WTC11 (cell line): Measurements from ENCODE around the gene HPS1. TPM values are rescaled to one million over a fixed set of nuclear protein-coding genes. Genes with fewer than 3 reads are reported as not detected.

ENCODE experiments used
- ATAC-seq: fragments of 200-7000 bp; cut with Tn5 transposase; 2 replicates; pipeline ENCODE4 v1.10.0; 2021; ENCODE audit warnings: mild to moderate bottlenecking, moderate library complexity
- CTCF ChIA-PET: fragments of 300-600 bp; sonication (Branson Sonifier 250); formaldehyde crosslinking; loops from one replicate; lab custom pipeline; 2021; ENCODE audit warnings: antibody characterized with exemption; lab: Charles Lee
- POLR2A ChIA-PET: fragments of 350-600 bp; sonication (Branson Sonifier 250); formaldehyde crosslinking; loops from one replicate; lab custom pipeline; 2021; ENCODE audit warnings: antibody characterized with exemption; lab: Charles Lee
- DNase-seq: peaks from one replicate; pipeline ENCODE4 v3.0.0; 2021; ENCODE audit warnings: low spot score
- H3K27ac Mint-ChIP-seq: 2 replicates; pipeline ENCODE4 v1.8.0; 2021; ENCODE audit warnings: mixed read lengths
- H3K27me3 Mint-ChIP-seq: 2 replicates; pipeline ENCODE4 v1.8.0; 2021; ENCODE audit warnings: low read depth, mild to moderate bottlenecking, moderate library complexity, mixed read lengths
- H3K36me3 Mint-ChIP-seq: 2 replicates; pipeline ENCODE4 v1.8.0; 2021; ENCODE audit warnings: mixed read lengths
- H3K4me1 Mint-ChIP-seq: 2 replicates; pipeline ENCODE4 v1.8.0; 2022; ENCODE audit warnings: mixed read lengths
- H3K4me3 Mint-ChIP-seq: 2 replicates; pipeline ENCODE4 v1.8.0; 2021; ENCODE audit warnings: mild to moderate bottlenecking, moderate library complexity, mixed read lengths
- H3K9me3 Mint-ChIP-seq: 2 replicates; pipeline ENCODE4 v1.8.0; 2021; ENCODE audit warnings: mixed read lengths
- CREM ChIP-seq: sonication (generic); formaldehyde crosslinking; IDR thresholded peaks from 2 replicates; pipeline ENCODE4 v1.8.1; 2022; ENCODE audit warnings: mild to moderate bottlenecking, missing genetic modification reagents, moderate library complexity
- E2F4 ChIP-seq: sonication (generic); formaldehyde crosslinking; IDR thresholded peaks from 2 replicates; pipeline ENCODE4 v1.8.1; 2022; ENCODE audit warnings: low read depth, mild to moderate bottlenecking, moderate library complexity, missing genetic modification reagents, borderline replicate concordance
- EMX1 ChIP-seq: fragments of 250-450 bp; sonication (Bioruptor Pico); IDR thresholded peaks from 2 replicates; pipeline ENCODE4 v1.8.0; 2021; ENCODE audit warnings: mild to moderate bottlenecking
- ETV6 ChIP-seq: sonication (generic); formaldehyde crosslinking; IDR thresholded peaks from 2 replicates; pipeline ENCODE4 v1.8.1; 2022; ENCODE audit warnings: mild to moderate bottlenecking, missing genetic modification reagents
- FOXP4 ChIP-seq: sonication (generic); formaldehyde crosslinking; IDR thresholded peaks from 2 replicates; pipeline ENCODE4 v1.8.0; 2022; ENCODE audit warnings: mild to moderate bottlenecking, missing genetic modification reagents
- HMGA2 ChIP-seq: fragments of 250-450 bp; sonication (Bioruptor Pico); IDR thresholded peaks from 2 replicates; pipeline ENCODE4 v1.4.0; 2021; ENCODE audit warnings: mild to moderate bottlenecking, moderate library complexity
- IRF1 ChIP-seq: sonication (generic); formaldehyde crosslinking; IDR thresholded peaks from 2 replicates; pipeline ENCODE4 v1.8.0; 2023; ENCODE audit warnings: missing genetic modification reagents
- JUN ChIP-seq: sonication (generic); formaldehyde crosslinking; IDR thresholded peaks from 2 replicates; pipeline ENCODE4 v1.8.0; 2023; ENCODE audit warnings: mild to moderate bottlenecking, missing genetic modification reagents
- MYBL2 ChIP-seq: sonication (generic); formaldehyde crosslinking; IDR thresholded peaks from 2 replicates; pipeline ENCODE4 v1.8.1; 2023; ENCODE audit warnings: mild to moderate bottlenecking, moderate library complexity, missing genetic modification reagents
- NFYB ChIP-seq: sonication (generic); formaldehyde crosslinking; conservative IDR thresholded peaks from 2 replicates; pipeline ENCODE4 v1.8.0; 2022; ENCODE audit warnings: low read depth, missing genetic modification reagents
- NR2C2 ChIP-seq: sonication (generic); formaldehyde crosslinking; IDR thresholded peaks from 2 replicates; pipeline ENCODE4 v1.8.0; 2022; ENCODE audit warnings: mild to moderate bottlenecking, missing genetic modification reagents
- TEAD1 ChIP-seq: sonication (generic); formaldehyde crosslinking; IDR thresholded peaks from 2 replicates; pipeline ENCODE4 v1.8.0; 2022; ENCODE audit warnings: mild to moderate bottlenecking, missing genetic modification reagents
- ZBTB21 ChIP-seq: sonication (generic); formaldehyde crosslinking; IDR thresholded peaks from 2 replicates; pipeline ENCODE4 v1.8.1; 2023; ENCODE audit warnings: mild to moderate bottlenecking, missing genetic modification reagents, borderline replicate concordance
- ZNF138 ChIP-seq: sonication (generic); formaldehyde crosslinking; conservative IDR thresholded peaks from 2 replicates; pipeline ENCODE4 v1.8.1; 2022; ENCODE audit warnings: mild to moderate bottlenecking, moderate library complexity, missing genetic modification reagents
- ZNF232 ChIP-seq: sonication (generic); formaldehyde crosslinking; IDR thresholded peaks from 2 replicates; pipeline ENCODE4 v1.8.0; 2022; ENCODE audit warnings: mild to moderate bottlenecking, missing genetic modification reagents
- ZNF396 ChIP-seq: fragments of 250-450 bp; sonication (Bioruptor Pico); IDR thresholded peaks from 2 replicates; pipeline ENCODE4 v1.8.0; 2021; ENCODE audit warnings: mild to moderate bottlenecking, moderate library complexity, borderline replicate concordance
- ZNF425 ChIP-seq: fragments of 250-450 bp; sonication (Bioruptor Pico); conservative IDR thresholded peaks from 2 replicates; pipeline ENCODE4 v1.9.0; 2021; ENCODE audit warnings: mild to moderate bottlenecking
- total RNA-seq: library from RNA; stranded (reverse); gene quantifications from 3 replicates; pipeline ENCODE4 v1.2.3, GENCODE V29; 2021
- TF ChIP-seq, protein P1 (sequence below): sonication (generic); formaldehyde crosslinking; IDR thresholded peaks from 2 replicates; pipeline ENCODE4 v1.8.0; 2022; ENCODE audit warnings: missing genetic modification reagents
- TF ChIP-seq, protein P2 (sequence below): sonication (generic); formaldehyde crosslinking; IDR thresholded peaks from 2 replicates; pipeline ENCODE4 v1.8.1; 2022; ENCODE audit warnings: missing genetic modification reagents, borderline replicate concordance

Gene HPS1
- total RNA-seq, 1 experiment from 2014 or later = 49.3 TPM

GRCh38 chr10:98486421-98486820, 39.7 kb upstream of the HPS1 start:
- H3K36me3 Mint-ChIP-seq = 0 out of 2 replicates have a peak, but pooled peaks cover 7% of the 10 kb centered on the region
- no peak overlapping the region for H3K4me3 Mint-ChIP-seq
- ChIA-PET POLR2A (no interaction called here), CTCF (no interaction called here)
- peaks cover 5% of the 10 kb centered on the region; the same call in 1 of the 2 replicates for H3K27me3 Mint-ChIP-seq
- H3K27ac Mint-ChIP-seq = no peak overlapping the region
- no peak for TF ChIP-seq ETV6 (CRISPR knock-in tag)
- TF ChIP-seq, protein P1, sequence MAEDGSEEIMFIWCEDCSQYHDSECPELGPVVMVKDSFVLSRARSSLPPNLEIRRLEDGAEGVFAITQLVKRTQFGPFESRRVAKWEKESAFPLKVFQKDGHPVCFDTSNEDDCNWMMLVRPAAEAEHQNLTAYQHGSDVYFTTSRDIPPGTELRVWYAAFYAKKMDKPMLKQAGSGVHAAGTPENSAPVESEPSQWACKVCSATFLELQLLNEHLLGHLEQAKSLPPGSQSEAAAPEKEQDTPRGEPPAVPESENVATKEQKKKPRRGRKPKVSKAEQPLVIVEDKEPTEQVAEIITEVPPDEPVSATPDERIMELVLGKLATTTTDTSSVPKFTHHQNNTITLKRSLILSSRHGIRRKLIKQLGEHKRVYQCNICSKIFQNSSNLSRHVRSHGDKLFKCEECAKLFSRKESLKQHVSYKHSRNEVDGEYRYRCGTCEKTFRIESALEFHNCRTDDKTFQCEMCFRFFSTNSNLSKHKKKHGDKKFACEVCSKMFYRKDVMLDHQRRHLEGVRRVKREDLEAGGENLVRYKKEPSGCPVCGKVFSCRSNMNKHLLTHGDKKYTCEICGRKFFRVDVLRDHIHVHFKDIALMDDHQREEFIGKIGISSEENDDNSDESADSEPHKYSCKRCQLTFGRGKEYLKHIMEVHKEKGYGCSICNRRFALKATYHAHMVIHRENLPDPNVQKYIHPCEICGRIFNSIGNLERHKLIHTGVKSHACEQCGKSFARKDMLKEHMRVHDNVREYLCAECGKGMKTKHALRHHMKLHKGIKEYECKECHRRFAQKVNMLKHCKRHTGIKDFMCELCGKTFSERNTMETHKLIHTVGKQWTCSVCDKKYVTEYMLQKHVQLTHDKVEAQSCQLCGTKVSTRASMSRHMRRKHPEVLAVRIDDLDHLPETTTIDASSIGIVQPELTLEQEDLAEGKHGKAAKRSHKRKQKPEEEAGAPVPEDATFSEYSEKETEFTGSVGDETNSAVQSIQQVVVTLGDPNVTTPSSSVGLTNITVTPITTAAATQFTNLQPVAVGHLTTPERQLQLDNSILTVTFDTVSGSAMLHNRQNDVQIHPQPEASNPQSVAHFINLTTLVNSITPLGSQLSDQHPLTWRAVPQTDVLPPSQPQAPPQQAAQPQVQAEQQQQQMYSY (CRISPR knock-in tag) = no peak
- TF ChIP-seq CREM (CRISPR knock-in tag) = no peak
- no peak for TF ChIP-seq ZNF396 (CRISPR knock-in tag)
- TF ChIP-seq, protein P2, sequence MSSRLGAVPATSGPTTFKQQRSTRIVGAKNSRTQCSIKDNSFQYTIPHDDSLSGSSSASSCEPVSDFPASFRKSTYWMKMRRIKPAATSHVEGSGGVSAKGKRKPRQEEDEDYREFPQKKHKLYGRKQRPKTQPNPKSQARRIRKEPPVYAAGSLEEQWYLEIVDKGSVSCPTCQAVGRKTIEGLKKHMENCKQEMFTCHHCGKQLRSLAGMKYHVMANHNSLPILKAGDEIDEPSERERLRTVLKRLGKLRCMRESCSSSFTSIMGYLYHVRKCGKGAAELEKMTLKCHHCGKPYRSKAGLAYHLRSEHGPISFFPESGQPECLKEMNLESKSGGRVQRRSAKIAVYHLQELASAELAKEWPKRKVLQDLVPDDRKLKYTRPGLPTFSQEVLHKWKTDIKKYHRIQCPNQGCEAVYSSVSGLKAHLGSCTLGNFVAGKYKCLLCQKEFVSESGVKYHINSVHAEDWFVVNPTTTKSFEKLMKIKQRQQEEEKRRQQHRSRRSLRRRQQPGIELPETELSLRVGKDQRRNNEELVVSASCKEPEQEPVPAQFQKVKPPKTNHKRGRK (CRISPR knock-in tag) = no peak
- no peak for TF ChIP-seq EMX1
- no peak for TF ChIP-seq NFYB
- no peak for TF ChIP-seq ZNF425 (CRISPR knock-in tag)
- TF ChIP-seq MYBL2 (CRISPR knock-in tag) = no peak
- no peak for TF ChIP-seq TEAD1
- no peak for TF ChIP-seq ZNF232 (CRISPR knock-in tag)
- no peak for TF ChIP-seq ZNF138
- no peak for TF ChIP-seq HMGA2 (CRISPR knock-in tag)
- no peak for TF ChIP-seq ZBTB21
- TF ChIP-seq FOXP4 (CRISPR knock-in tag) = no peak
- TF ChIP-seq E2F4 (CRISPR knock-in tag) = no peak
- TF ChIP-seq JUN (CRISPR knock-in tag) = no peak
- no peak for TF ChIP-seq IRF1
- no peak for TF ChIP-seq NR2C2
- ATAC-seq (no peak), DNase-seq (no peak)
- H3K9me3 Mint-ChIP-seq = peaks cover 17% of the 10 kb centered on the region
- H3K4me1 Mint-ChIP-seq = no peaks in the 10 kb centered on the region
